ENCODE results near the gene SLC6A8. TPM values are rescaled to one million over a fixed set of nuclear protein-coding genes. Genes with fewer than 3 reads are reported as not detected.

Gene SLC6A8
- total RNA-seq, 4 donors from 2014 or later = 26.5 to 43.5 (median 34.5) TPM

DNA sequence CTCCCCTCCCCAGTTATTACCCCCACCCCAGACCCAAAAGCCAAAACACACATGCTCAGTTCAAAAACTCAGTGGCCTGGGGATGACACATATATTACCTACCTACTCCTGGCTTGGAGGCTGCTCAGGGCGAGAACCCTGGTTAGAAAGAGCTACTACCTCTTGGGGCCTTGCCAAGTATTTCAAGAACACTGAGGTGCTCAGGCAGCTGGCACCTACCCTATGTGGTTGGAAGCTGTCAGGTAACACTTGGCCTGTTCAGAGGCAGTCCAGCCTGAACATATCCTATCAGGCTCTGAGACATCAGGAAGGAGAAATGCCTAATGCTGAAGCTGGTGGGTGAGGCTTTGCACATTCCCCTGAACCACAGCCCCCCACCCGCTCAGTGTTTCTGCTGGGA is 31.5 kb downstream of the SLC6A8 start:
- TF ChIP-seq, protein P1, sequence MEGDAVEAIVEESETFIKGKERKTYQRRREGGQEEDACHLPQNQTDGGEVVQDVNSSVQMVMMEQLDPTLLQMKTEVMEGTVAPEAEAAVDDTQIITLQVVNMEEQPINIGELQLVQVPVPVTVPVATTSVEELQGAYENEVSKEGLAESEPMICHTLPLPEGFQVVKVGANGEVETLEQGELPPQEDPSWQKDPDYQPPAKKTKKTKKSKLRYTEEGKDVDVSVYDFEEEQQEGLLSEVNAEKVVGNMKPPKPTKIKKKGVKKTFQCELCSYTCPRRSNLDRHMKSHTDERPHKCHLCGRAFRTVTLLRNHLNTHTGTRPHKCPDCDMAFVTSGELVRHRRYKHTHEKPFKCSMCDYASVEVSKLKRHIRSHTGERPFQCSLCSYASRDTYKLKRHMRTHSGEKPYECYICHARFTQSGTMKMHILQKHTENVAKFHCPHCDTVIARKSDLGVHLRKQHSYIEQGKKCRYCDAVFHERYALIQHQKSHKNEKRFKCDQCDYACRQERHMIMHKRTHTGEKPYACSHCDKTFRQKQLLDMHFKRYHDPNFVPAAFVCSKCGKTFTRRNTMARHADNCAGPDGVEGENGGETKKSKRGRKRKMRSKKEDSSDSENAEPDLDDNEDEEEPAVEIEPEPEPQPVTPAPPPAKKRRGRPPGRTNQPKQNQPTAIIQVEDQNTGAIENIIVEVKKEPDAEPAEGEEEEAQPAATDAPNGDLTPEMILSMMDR (IDR thresholded peaks at IDR 0.05) = no peak
- no peak for TF ChIP-seq POLR2A (IDR thresholded peaks at IDR 0.05)
- no peak for DNase-seq (ENCODE audit: low spot score in 2 of 2)
- no peak overlapping the region for H3K4me3 ChIP-seq (ENCODE audit: low read depth, poor library complexity, severe bottlenecking)
- intact Hi-C loops (cut with DNase I; ENCODE audit: low total_unique reads) = no loop called here
- 54 to 68% methylated on average over 2 of the region's 2 CpGs for WGBS, 2 donors

DNA sequence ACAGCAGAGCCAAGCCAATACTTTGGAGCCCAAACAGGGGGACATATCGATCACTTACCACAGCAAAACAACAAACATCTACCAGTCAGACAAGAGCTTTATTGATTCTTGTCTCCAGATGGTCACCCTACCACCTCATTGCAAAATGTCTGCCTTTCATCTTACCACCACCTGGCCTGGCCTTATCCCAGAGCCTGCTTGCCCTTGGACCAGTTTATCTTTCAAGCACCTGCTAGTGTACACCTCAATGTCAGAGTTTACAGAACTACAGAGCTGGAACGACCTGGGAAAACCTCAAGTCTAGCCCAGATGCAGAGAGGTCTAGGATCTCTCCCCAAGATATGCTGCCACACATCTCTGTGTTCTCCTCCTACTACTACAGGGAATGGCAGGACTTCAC is 32.0 kb downstream of the SLC6A8 start:
- 60 to 68% methylated on average over 2 of the region's 2 CpGs for WGBS, 2 donors
- H3K4me3 ChIP-seq (ENCODE audit: low read depth, poor library complexity, severe bottlenecking) = no peak overlapping the region
- DNase-seq (ENCODE audit: low spot score in 2 of 2) = no peak
- intact Hi-C loops (cut with DNase I; ENCODE audit: low total_unique reads) = no loop called here
- TF ChIP-seq, protein P1 (IDR thresholded peaks at IDR 0.05) = no peak
- TF ChIP-seq POLR2A (IDR thresholded peaks at IDR 0.05) = no peak

DNA sequence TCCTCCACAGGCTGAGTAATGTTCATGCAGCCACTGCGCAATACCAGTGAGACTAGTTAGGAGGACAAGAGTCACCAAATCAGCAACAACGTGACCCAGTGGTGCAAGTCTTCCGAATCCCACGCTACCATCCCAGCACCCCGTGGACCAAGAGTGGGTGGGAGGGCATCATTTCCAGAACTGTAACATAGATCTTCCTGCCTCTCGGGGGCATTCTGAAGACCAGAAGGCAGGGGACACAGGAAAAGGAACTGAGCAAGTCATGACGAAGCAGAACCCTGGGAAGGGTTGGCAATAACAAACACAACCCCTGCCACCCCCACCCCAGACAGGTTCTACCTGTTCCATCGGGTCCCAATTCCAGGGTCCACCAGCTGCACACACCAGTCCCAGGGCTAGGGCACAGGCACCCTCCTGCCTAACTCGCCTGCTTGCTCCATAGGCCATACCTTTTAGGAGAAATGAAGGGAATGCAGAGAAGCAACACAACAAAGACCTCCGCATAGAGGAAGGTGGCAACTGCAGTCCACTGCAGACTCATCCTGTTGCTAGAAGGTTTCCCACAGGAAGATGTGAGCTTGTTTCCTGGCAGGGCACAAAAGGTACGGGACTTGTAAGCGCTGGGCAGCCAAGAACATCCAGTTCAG is 35.1 kb downstream of the SLC6A8 start:
- 38 to 63% methylated on average over 10 to 12 of the region's 12 CpGs for WGBS, 2 donors
- intact Hi-C loops (cut with DNase I; ENCODE audit: low total_unique reads) = no loop called here
- TF ChIP-seq POLR2A (IDR thresholded peaks at IDR 0.05) = no peak
- TF ChIP-seq, protein P1 (IDR thresholded peaks at IDR 0.05) = no peak
- no peak overlapping the region for H3K4me3 ChIP-seq (ENCODE audit: low read depth, poor library complexity, severe bottlenecking)
- no peak for DNase-seq (ENCODE audit: low spot score in 2 of 2)

DNA sequence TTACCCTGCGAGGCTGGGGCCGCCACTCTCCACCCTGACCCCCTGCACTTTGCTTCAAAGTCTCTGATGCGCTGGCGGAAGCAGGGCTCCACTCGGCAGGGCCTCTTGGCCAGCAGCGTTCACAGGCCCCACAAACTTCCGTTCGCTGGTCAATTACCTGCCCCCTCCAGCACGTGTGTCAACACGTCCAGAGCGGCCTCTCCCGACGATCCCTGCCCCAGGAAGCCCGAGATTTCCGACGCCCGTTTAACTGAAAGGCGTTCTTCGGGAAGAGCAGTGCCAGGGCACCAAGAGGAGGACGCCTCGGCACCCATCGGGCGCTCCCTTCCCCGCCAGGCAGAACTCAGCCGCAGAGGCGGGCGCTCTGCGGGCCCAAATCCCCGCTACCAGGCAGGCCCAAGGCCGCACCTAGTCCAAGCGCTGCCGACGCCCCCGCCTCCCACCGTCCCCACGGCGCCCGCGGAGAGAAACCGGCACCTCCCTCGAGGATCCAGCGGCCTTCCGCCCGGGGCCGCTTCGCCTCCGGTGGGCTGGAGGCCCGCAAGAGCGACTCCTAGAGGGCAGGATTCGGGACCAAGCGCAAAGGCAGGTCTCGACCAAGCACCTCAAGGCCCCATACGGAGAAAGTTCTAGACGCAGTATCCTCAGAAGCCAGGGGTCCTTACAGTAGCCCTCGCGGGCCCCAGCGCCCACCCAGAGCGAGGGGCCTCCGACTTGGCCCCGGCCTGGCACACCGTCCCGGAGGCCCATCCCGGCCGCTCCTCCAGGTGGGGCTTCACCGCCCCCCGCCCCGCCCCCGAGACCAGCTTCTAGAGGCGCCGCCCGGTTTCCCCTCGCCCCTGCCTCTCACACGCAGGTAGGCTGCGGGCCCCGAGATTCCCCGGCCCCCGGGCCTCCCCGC is 35.9 kb downstream of the SLC6A8 start:
- DNase-seq (ENCODE audit: low spot score in 2 of 2) = no peak
- 2 to 41% methylated on average over 10 to 46 of the region's 78 CpGs for WGBS, 2 donors

DNA sequence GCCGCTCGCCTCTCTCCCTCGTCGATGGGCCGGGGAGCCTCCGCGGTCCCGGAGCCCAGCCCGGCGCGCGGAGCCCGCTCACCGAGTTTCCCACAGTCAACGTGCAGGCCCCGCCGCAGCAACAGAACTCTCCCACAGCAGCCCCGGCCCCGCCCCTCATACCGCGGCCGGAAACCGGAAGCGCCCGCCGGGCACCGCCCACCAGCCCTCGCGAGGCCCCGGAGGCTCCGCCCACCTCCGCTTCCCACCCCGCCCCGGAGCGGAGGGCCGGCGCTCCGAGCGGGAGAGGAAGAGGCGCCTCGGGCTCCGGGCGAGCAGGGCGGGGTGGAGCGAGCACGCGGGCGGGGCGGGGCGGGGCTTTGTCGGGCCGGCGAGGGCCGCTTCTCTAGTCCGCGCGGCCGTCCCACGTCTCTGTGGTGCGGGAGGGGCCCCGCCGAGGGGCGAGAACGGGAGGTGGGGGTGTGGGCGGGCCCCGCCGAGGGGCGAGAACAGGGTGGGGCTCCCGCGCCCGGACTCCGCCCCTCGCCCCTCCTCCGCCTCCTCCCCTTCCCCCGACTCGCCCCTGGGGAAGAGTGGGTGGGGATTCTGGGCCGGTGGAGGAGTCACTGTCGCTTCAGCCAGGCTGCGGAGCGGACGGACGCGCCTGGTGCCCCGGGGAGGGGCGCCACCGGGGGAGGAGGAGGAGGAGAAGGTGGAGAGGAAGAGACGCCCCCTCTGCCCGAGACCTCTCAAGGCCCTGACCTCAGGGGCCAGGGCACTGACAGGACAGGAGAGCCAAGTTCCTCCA is 36.7 kb downstream of the SLC6A8 start, which contains the start of the genes ABCD1 and BCAP31:
Gene ABCD1 (plus strand): TSS at position 605 of the 787 bp plus-strand sequence. CDS start 411 bp downstream, outside the sequence.
Gene BCAP31 (minus strand): TSS at position 136 of the 787 bp plus-strand sequence. CDS start 1,143 bp downstream, outside the sequence.
- intact Hi-C loops (cut with DNase I; ENCODE audit: low total_unique reads) = no loop called here
- peak in 1 of 2 donors; percentile 17 for TF ChIP-seq POLR2A (IDR thresholded peaks at IDR 0.05)
- TF ChIP-seq, protein P1 (IDR thresholded peaks at IDR 0.05) = no peak
- peak within 1 kb of the TSS; percentile 57 for H3K4me3 ChIP-seq (ENCODE audit: low read depth, poor library complexity, severe bottlenecking)
- WGBS, 2 donors = 0 to 50% methylated on average over 6 to 37 of the region's 88 CpGs
- peak; percentile 79 to 97 for DNase-seq (ENCODE audit: low spot score in 2 of 2)

More for the DNA sequence above, 35.9 kb downstream of the SLC6A8 start:
- intact Hi-C loops (cut with DNase I; ENCODE audit: low total_unique reads) = no loop called here
- peak overlapping the region; percentile 57 for H3K4me3 ChIP-seq (ENCODE audit: low read depth, poor library complexity, severe bottlenecking)
- TF ChIP-seq POLR2A (IDR thresholded peaks at IDR 0.05) = no peak
- TF ChIP-seq, protein P1 (IDR thresholded peaks at IDR 0.05) = no peak
